ENCODE data around the gene NPLOC4.
"Not testable (repeated sequence)": the region's sequence is repeated elsewhere in the genome, so short reads cannot be mapped to it uniquely, and the experiment has no call there.

NPLOC4 gene
- total RNA-seq = 145 to 166 reads per million in 2 donors

- peak; percentile 64 for DNase-seq
These were observed at the start of gene NPLOC4, which contains the start of gene TSPAN10 for GRCh38 chr17:81636505-81637288. Gene NPLOC4 (minus strand): TSS chr17:81637112. CDS start chr17:81636930, 182 bp downstream. Gene TSPAN10 (plus strand): TSS chr17:81637196. CDS start chr17:81642413, 5,217 bp downstream.

- no peak for DNase-seq
These were observed 49.7 kb upstream of the NPLOC4 start for GRCh38 chr17:81686614-81687013.

GRCh38 chr17:81685108-81685507 lies 48.2 kb upstream of the NPLOC4 start:
- no peak for DNase-seq

DNA sequence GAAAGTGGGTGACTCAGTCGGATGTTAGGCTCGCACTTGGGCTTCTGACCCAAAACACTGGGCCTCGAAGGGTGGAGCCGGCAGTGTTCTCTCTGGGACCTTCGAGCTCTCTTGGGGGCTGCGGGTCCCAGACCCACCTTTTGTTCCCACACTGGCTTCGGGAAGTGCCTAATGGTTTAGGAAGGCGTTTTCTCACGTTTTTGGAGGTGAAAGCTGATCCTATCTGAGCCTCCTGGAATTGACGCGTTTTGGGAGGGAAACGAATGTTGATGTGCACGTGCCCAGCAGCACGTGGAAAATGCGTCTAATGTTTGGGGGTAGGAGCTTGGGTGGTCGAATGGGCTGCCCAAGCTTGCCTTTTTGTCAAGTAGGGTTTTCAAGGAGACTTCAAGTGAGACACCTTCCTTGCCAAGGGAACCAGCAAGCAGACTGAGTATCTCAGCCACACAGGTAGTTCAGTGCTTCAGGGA lies 47.6 kb upstream of the NPLOC4 start:
- DNase-seq = no peak

GRCh38 chr17:81683584-81684441 lies 46.9 kb upstream of the NPLOC4 start, which contains the start of the genes ARL16 and HGS:
Gene ARL16 (minus strand): TSS chr17:81683797. CDS start chr17:81683753, 44 bp downstream.
Gene HGS (plus strand): TSS chr17:81684011. CDS start chr17:81684067, 56 bp downstream.
- peak; percentile 93 for DNase-seq

DNA sequence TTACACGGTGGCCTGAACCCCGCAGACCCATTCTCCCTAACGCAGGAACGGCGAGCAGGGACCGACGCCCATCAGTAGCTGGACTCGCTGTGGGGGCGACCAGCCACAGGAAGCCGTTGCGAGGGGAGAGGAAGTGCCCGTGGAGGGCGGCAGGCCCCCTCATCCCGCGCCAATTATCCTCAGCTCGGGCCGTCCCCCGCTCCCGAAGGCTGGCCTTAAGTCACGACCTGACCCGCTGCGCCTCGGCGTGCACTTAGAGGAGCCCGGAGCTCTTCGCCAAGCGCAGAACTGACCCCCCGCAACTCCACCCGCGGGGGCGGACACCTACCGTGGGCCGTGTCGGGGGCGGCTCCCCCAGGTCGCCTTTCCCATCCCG lies 46.3 kb upstream of the NPLOC4 start:
- no peak for DNase-seq

DNA sequence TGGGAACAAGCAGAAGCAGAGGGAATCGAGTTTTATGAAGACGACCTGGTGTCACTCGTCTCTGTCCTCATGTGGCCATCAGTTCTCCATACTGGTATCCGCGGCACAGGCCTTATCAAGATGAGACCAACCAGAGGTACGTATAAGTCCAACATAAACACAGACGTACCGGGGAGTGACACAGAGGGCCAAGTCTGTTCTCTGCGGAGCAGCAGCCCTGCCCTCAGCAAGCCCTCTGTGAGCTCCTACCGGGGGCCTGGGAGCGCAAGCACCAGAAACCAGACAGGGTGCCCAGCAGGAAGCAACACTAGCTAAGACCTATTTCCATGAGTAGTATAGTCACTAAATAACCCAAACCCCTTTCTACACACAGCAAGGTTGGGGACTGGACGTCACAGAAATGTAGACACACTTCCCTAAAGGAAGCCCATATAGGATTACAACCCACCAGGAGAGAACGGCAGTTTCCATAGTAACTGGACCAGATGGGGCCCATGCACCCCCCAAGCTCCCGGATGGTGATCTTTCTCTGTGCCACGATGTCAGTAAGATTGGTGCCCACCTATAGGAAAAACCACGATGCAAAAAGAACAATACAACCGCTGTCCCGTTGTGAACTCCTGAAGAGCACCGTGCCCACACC lies 45.8 kb upstream of the NPLOC4 start:
- no peak for DNase-seq

GRCh38 chr17:81681672-81682071 lies 44.8 kb upstream of the NPLOC4 start:
- DNase-seq = no peak

- no peak for DNase-seq
These were observed 43.2 kb upstream of the NPLOC4 start for GRCh38 chr17:81680150-81680549.

DNA sequence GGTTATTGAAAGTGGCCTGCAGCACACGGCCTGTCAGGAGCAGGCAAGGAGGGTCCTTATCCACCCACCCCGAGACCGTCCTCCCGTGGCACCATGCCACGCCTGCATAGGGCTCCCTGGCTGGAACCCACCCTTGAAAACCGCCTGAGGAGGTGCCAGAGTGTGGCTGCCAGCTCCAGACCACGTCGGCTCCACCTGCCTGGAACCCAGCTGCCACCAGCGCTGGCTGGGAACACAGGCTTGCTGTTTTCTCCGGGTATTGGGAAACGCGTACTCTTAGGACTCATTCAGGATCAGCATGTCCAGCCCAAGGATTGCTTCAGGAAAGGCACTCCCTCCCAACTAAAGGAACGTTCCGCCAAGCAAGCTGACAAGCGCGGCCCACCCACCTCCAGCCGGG lies 40.0 kb upstream of the NPLOC4 start:
- no peak for DNase-seq

DNA sequence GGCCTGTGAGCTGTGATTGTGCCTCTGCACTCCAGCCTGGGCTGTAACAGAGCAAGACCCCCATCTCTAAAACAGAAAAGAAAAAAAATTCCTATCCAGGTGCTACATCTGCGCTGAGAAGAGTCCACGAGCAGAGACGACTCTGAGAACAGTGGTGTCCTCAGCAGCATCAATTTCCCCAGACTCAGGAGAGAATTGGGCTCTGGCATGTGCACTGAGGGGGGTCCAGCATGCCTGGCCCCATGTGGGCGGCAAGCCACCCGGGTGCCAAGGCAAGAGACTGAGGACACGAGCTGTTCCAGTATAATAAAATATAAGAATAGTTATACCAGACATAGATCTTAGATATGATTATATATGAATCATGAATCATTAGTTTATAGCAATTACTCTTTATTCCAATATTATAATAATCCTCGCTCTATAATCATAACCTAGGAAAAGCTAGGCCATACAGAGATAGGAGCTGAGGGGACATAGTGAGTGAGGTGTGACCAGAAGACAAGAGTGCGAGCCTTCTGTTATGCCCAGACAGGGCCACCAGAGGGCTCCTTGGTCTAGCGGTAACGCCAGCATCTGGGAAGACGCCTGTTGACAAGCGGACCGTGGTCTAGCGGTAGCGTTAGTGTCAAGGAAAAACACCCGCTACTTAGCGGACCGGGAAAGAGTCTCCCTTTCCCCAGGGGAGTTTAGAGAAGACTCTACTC lies 38.8 kb upstream of the NPLOC4 start:
- not testable (repeated sequence) for DNase-seq

DNA sequence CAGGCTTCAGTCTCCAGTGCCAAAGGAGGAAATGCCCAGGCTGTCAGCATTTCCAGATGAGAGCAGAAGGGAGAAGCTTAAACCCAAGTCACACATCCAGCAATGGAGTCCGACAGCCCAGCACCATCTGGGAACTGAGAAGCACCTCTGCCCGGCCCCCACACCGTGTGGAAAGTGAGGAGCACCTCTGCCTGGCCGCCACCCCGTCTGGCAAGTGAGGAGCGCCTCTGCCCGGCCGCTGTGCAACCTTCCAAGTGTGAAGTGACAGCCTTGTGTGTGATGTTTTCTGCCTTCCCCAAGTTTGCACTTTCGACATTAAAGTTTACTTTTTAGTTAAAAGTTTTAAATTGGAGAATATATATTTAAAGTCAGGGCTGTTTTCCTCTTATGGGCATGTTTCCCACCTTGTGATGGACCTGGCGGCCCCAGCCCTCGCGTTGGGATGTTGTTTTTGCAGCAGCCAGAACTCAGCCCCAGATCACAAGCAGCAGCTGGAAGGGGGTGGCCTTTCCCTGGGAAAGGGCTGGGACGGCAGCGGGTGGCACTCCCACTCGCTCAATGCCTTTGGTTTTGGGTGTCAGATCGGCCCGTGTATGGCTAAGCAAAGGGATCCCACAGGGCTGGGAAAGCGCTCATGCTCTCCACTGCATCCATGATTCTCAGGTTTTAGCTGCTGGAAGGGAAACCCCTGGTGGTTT lies 36.8 kb upstream of the NPLOC4 start:
- DNase-seq = no peak

- no peak for DNase-seq
These were observed 36.0 kb upstream of the NPLOC4 start for GRCh38 chr17:81672954-81673353.

GRCh38 chr17:81672504-81672903 lies 35.6 kb upstream of the NPLOC4 start:
- no peak for DNase-seq

GRCh38 chr17:81667754-81668153 lies 30.8 kb upstream of the NPLOC4 start:
- no peak for DNase-seq

- DNase-seq = peak; percentile 93
These were observed 29.7 kb upstream of the NPLOC4 start, which contains the start of the genes CCDC137 and OXLD1 for GRCh38 chr17:81666342-81667191. Gene CCDC137 (plus strand): TSS chr17:81666737. CDS start chr17:81666767, 30 bp downstream. Gene OXLD1 (minus strand): TSS chr17:81666605. CDS start chr17:81666577, 28 bp downstream.

- DNase-seq = no peak
These were observed 29.1 kb upstream of the NPLOC4 start for GRCh38 chr17:81666092-81666341.

DNA sequence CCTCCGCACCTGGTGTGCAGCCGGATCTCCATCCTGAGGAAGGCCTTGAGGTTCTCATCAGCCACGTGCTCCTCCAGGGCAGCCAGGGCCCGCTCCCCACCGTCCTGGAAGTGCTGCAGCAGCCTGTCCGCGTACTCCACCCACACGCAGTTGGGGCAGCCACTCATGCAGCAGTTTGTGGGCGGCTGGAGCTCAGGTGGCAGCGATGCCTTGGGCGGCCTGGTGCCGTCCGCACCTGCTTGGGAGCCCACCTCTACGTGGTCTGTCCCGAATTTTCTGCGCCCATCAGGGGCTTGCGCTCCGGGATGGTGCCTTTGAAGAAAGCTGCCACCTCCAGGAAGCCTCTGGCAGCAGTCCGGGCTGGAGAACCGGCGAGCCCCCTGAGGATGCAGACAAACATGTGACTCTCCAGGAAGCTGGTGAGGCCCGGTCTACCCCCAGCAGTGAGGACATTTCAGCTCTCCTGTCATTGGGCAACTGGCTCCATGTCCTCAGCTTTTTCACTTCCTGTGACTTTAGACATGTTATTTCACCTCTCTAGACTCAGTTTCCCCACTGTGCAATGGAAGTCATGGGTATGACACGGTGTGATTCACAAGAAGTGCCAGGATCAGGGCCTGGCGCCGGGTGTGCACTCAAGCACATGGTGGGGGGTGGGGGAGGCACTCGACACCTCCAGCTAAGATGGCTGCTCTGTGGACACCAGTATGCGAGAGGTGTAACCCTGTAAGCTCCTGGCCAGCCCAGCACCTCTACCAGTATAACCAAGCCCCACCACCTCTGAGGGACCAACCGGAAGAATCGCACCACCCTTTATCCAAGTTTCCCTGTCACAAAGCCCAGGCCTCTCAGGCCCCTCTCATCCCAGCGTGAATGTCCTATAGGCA lies 28.5 kb upstream of the NPLOC4 start:
- DNase-seq = no peak

GRCh38 chr17:81664051-81664470 lies 27.1 kb upstream of the NPLOC4 start:
- DNase-seq = no peak

DNA sequence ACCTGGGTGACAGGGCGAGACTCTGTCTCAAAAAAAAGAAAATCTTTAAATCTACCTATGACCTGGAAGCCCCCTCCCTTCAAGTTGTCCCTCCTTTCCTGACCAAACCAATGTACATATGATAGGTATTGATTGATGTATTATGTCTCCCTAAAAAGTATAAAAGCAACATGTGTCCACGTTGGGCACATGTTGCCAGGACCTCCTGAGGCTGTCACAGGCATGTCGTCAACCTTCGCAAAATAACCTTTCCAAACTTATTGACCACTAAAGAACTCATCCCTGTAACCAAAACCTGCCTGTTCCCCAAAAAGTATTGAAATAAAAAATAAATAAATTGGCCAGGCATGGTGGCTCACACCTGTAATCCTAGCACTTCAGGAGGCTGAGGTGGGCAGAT lies 25.1 kb upstream of the NPLOC4 start:
- DNase-seq = no peak

Measured in activated gamma-delta T cell (primary cell).